GM21737 (cell line): Measurements from ENCODE around the gene NPPA.
"Not testable (repeated sequence)": the region's sequence is repeated elsewhere in the genome, so short reads cannot be mapped to it uniquely, and the experiment has no call there.

Experiments used
- ATAC-seq: cut with Tn5 transposase; IDR thresholded peaks from one replicate; pipeline ENCODE4 v1.9.1; 2021; ENCODE audit warnings: mild to moderate bottlenecking, moderate library complexity; ENCODE audit not compliant: unreplicated experiment

NPPA gene

DNA sequence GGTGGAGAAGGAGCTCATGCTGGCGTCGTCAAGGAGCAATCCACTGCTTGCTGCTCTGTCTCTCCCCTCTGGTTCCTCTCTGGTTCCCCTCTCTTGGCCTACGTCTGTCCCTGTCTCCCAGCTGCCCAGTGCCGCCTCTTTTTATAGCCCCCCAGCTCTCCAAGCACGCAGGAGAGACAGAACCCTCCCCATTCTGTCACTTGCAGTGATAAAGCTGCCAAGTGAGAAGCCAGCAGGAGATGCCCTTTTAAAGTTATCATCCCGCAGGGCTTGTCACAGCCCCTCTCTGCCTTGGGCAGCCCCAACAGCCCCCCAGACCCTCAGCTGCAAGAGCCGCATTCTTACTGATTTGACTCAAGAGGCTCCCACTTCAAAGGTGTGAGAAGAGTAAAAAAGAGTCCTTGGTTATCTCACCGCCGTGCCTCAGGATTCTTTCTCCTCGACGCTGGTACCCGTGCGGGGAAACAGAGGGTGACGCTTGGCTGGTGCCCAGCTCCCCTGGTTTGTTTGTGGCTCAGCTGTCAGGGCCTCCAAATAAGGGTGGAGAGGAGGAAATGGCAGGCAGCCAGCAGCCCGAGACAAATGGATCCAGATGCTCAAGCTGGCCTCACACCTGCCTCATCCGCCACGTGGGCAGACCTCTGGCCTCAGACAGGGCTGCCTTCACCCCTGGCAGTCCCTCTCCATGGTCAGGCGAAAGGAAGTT is at the start of gene NPPA:
NPPA (minus strand) TSS at position 117 of the 706 bp plus-strand sequence; CDS start at position 18, 99 bp downstream.
- no peak for ATAC-seq

GRCh38 chr1:11894501-11894900 is 46.9 kb upstream of the NPPA start:
- not testable (repeated sequence) for ATAC-seq

- no peak for ATAC-seq
Observed at GRCh38 chr1:11893907-11894251, 46.3 kb upstream of the NPPA start.

- no peak for ATAC-seq
Observed at GRCh38 chr1:11891433-11892186, 44.0 kb upstream of the NPPA start.

- ATAC-seq, result no peak
Observed at GRCh38 chr1:11888877-11889208, 41.3 kb upstream of the NPPA start.

- no peak for ATAC-seq
Observed at GRCh38 chr1:11888206-11888876, 40.8 kb upstream of the NPPA start.

GRCh38 chr1:11887666-11888007 is 40.1 kb upstream of the NPPA start:
- ATAC-seq, result no peak

- no peak for ATAC-seq
Observed at GRCh38 chr1:11886986-11887665, 39.5 kb upstream of the NPPA start.

GRCh38 chr1:11885916-11886315 is 38.3 kb upstream of the NPPA start:
- no peak for ATAC-seq

DNA sequence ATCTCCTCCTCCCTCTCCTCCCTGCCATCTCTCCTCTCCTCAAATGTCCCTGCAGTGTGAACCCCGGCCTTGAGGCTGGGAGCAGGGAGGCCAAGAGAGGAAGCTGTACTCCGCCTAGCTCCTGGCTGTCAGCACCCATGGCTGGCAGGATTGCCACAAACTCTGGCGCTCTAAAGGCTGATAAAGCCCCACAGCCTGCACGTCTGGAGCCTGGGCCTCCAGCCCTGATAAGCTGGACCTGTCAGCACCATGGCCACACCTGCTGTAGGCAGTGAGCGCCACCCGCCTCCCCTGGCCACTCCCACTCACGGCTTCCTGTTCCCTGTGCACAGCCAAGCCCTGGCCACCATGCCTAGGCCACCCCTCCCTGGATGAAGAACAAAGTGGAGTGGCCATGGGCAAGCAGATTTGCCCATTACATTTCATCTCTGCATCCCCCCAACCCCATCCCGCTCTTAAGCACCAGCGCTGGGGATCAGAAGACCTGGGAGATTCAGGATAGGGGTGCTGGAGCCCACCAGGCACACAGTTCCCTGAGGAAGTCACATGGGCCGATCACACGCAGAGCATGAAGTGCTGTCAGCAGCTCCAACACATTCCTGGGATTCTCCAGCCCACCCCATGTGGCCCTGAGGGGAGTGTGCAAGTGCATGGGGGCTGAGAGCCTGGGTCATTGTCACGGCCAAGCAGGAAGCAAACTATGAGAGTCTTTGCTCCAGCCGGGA is 35.4 kb upstream of the NPPA start:
- no peak for ATAC-seq

GRCh38 chr1:11881749-11882441 is 34.3 kb upstream of the NPPA start:
- ATAC-seq, result no peak

- ATAC-seq, result no peak
Observed at GRCh38 chr1:11880911-11881748, 33.5 kb upstream of the NPPA start.

DNA sequence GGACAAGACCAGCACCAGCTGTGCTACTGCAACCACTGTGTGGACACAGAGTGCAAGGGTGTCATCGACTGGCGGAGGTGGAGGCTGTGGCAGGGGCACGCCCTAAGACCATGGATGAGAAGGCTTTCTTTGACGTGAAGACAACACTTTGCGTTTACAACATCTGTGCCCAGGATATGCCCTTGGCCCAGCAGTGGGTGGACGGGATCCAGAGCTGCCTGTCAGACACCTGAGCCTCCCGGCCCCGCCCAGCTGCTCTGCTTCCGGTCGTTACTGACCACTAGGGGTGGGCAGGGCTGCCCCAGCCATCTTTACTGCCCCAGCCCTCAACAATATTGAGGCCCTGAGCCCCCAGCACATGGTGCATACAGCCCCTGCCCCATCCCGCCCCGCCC is 32.6 kb upstream of the NPPA start:
- ATAC-seq, result no peak

DNA sequence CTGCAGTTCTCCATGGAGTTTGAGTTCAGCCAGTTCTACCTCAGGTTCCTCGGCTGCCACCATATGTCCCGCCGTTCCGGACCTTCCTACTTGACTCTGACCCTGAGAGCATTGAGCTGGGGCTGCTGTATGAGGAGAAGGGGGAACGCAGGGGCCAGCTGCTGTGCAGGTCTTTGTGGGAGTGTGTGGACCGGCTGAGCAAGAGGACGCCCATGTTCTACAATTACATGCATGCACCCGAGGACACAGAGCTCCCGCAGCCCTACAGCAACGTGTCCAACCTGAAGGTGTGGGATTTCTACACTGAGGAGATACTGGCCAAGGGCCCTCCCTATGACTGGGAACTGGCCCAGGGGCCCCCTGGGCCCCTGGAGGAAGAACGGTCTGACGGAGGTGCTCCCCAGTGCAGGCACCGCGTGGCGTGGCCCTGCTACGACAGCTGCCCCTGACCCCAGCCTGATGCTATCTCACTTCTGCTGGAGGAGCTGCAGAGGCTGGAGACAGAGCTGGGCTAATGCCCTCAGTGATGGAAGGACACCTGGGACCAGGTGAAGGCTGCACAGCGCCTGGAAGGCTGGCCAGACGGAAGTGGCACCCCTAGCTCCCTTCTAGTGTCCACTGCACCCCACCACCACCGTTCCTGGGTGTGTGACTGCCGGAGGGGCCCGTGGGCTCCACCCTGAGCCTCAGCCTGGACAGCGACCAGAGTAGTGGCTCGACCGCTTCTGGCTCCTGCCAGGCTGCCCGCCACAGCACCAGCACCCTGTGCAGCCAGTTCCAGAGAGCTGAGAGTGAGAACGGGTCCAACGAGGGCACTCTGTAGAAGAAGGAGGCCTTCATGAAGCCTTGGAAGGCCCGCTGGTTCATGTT is 32.0 kb upstream of the NPPA start:
- no peak for ATAC-seq

GRCh38 chr1:11878891-11879190 is 31.3 kb upstream of the NPPA start:
- no peak for ATAC-seq

- no peak for ATAC-seq
Observed at GRCh38 chr1:11878081-11878890, 30.7 kb upstream of the NPPA start.

- no peak for ATAC-seq
Observed at GRCh38 chr1:11877074-11877473, 29.5 kb upstream of the NPPA start.

DNA sequence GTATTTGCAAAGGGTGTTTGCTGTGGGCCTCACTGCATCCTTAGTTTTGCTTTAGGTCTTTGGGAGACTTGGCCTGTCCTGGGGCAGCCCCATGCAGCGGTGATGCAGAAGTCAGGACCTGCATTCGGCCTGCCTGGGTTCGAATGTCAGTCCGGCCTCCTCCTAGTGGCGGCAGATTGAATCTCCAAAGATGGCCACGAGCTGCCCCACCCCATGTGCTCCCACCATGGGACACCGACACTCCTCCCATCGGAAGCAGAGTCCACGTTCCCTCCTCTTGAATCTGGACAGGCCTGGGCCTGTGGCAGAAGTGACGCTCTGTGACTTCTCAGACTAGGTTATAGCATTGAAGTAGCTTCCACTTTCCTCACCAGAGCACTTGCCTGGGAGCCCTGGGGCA is 27.5 kb upstream of the NPPA start:
- ATAC-seq, result no peak
